Neutrophil (primary cell): ENCODE results near the gene RTEL1.
A peak's percentile ranks its signal among the peaks of the same experiment; 100 is the strongest.

Source experiments
- H3K27ac ChIP-seq: fragments of 200-600 bp; sonication (generic); 2 replicates; pipeline ENCODE4 v1.5.1; 2016; ENCODE audit warnings: mild to moderate bottlenecking, moderate library complexity
- H3K27me3 ChIP-seq: fragments of 200-600 bp; sonication (generic); 2 replicates; pipeline ENCODE4 v1.6.0; 2016; ENCODE audit warnings: mild to moderate bottlenecking
- H3K36me3 ChIP-seq: fragments of 200-600 bp; sonication (generic); 2 replicates; pipeline ENCODE4 v1.5.1; 2017
- H3K4me1 ChIP-seq, 2 experiments: fragments of 200-600 bp in 1 of 2; sonication (generic) in 1 of 2; 1 replicate in 1 of 2; 2 replicates in 1 of 2; pipeline versions ENCODE4 v1.5.1 to v1.6.1; 2013 to 2016; ENCODE audit warnings: low read depth in 1 of 2, low read length in 1 of 2, mild to moderate bottlenecking in 1 of 2, moderate library complexity in 1 of 2; ENCODE audit not compliant: control insufficient read depth in 1 of 2, insufficient read depth in 1 of 2
- H3K4me3 ChIP-seq, 2 experiments: fragments of 200-600 bp in 1 of 2; sonication (generic) in 1 of 2; 1 replicate in 1 of 2; 2 replicates in 1 of 2; pipeline ENCODE4 v1.5.1; 2013 to 2016; ENCODE audit warnings: low read depth in 1 of 2, low read length in 1 of 2, mild to moderate bottlenecking in 1 of 2, moderate library complexity in 1 of 2
- H3K9me3 ChIP-seq: fragments of 200-600 bp; sonication (generic); 2 replicates; pipeline ENCODE4 v1.5.1; 2016
- CTCF ChIP-seq: fragments of 200-600 bp; sonication (generic); IDR thresholded peaks from 2 replicates; pipeline ENCODE4 v1.5.1; 2016; ENCODE audit warnings: antibody characterized with exemption

The RTEL1 gene

GRCh38 chr20:63620991-63621390, 37.1 kb upstream of the RTEL1 start:
- Histone ChIP-seq H3K27ac (no peak overlapping the region), H3K36me3 (peaks cover 37% of the 10 kb centered on the region), H3K4me1 (peaks cover 5 to 6% of the 10 kb centered on the region in 2 experiments), H3K4me3 (no peak overlapping the region), H3K9me3 (no peaks in the 10 kb centered on the region), H3K27me3 (no peaks in the 10 kb centered on the region)
- TF ChIP-seq CTCF = no peak

DNA sequence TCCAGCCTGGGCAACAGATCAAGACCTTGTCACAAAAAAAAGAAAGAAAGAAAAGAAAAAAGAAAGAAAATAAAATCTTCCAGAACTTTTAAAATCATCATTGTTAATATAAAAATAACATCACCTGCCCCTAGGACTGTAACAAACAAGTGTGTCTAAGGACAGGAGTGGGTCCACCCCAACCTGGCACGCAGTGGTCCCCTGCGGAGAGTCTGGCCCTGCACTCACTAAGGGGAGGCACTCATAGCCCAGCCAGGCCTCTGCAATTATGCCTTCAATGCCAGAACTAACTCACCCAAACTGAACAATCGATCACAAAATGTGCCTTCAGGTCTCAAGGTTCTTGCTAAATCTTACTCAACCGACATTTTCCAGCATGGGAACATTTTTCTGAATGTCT, 36.0 kb upstream of the RTEL1 start:
- Histone ChIP-seq H3K9me3 (no peaks in the 10 kb centered on the region), H3K4me3 (no peak overlapping the region), H3K4me1 (peaks cover 8 to 10% of the 10 kb centered on the region in 2 experiments), H3K36me3 (peaks cover 26% of the 10 kb centered on the region), H3K27ac (no peak overlapping the region), H3K27me3 (no peaks in the 10 kb centered on the region)
- no peak for TF ChIP-seq CTCF

GRCh38 chr20:63622732-63623131, 35.4 kb upstream of the RTEL1 start:
- Histone ChIP-seq H3K4me3 (no peak overlapping the region), H3K4me1 (peaks cover 9 to 11% of the 10 kb centered on the region in 2 experiments), H3K36me3 (peaks cover 19% of the 10 kb centered on the region), H3K27me3 (no peaks in the 10 kb centered on the region), H3K9me3 (no peaks in the 10 kb centered on the region), H3K27ac (no peak overlapping the region)
- TF ChIP-seq CTCF = no peak

DNA sequence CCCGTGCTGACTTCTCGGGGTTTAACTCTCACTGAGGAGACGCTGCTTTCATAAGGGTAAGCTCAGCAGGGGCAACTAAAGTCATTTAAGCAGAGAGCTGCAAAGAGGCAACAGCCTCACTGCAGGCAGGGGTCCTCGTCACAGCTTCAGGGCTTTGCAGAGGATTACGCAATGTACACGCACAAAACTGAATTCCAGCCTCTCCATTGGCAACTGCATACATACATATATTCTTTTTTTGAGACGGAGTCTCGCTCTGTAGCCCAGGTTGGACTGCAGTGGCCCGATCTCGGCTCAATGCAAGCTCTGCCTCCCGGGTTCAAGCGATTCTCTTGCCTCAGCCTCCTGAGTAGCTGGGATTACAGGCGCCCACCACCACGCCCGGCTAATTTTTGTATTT, 33.6 kb upstream of the RTEL1 start:
- TF ChIP-seq CTCF = no peak
- Histone ChIP-seq H3K27ac (no peak overlapping the region), H3K27me3 (no peaks in the 10 kb centered on the region), H3K9me3 (no peaks in the 10 kb centered on the region), H3K4me3 (no peak overlapping the region), H3K36me3 (peaks cover 2% of the 10 kb centered on the region), H3K4me1 (peaks cover 26 to 29% of the 10 kb centered on the region in 2 experiments)

GRCh38 chr20:63625771-63626423, 32.2 kb upstream of the RTEL1 start:
- peaks cover 29 to 32% of the 10 kb centered on the region in 2 experiments for H3K4me1 ChIP-seq
- H3K9me3 ChIP-seq = no peaks in the 10 kb centered on the region
- no peak for TF ChIP-seq CTCF
- H3K4me3 ChIP-seq = peak overlapping the region; percentile 74 to 95
- peaks cover 3% of the 10 kb centered on the region for H3K36me3 ChIP-seq
- peak overlapping the region; percentile 97 for H3K27ac ChIP-seq
- no peaks in the 10 kb centered on the region for H3K27me3 ChIP-seq
